HG02798 (cell line): ENCODE results near the gene FUT2.

Experiments used
- ATAC-seq: cut with Tn5 transposase; IDR thresholded peaks from one replicate; pipeline ENCODE4 v1.9.1; 2021; ENCODE audit warnings: mild to moderate bottlenecking; ENCODE audit not compliant: unreplicated experiment, poor library complexity

Gene FUT2

DNA sequence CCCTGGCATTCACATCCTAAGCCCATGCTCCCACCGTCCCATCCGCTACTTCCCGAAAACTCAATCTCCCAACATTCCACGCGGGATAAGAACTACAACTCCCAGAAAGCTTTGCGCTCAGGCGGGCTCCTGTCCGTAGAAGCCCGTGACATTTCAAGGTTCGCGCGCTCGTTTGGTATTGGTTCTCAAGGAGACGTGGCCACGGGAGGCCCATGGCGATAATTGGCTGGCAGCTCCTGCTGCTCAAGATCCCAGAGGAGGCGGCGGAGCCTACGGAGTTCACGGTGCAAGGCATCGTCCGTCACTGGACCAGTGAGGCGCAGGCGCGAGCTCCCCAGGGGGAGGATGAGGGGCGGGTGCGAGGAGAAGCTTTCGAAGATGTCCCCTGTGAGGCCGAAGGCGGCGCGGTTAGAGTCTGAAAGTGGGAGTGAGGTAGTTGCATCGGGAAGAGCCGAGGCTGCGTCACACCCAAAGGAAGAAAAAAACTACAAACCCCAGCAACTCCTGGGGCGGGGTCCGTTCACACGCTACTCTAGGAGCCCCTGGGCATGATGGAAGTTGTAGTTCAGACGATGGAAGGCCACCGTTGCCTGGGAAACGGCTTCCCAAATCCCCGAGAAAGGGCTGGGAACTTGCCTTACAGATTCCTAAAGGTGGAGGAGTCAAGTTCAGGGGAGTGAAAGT lies 25.0 kb downstream of the FUT2 start:
- ATAC-seq: peak; percentile 90

DNA sequence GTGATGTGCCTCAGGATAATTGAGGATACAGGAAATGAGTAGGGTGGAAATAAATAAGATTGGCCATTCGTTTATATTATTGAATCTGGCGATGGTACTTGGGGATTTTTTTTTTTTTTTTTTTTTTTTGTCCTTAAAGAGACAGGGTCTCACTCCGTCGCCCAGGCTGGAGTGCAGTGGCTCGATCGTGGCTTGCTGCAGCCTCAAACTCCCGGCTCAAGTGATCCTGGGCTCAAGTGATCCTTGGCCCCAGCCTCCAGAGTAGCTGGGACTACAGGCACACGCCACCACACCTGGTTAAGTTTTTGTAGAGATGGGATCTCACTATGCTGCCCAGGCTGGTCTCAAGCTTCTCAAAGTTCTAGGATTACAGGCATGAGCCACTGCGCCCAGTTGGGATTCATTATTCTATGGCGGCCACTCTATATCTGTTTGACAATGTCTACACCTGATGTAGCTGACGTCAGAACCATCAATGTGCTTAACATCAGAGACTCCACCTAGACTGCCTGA lies 26.5 kb downstream of the FUT2 start:
- ATAC-seq: no peak

DNA sequence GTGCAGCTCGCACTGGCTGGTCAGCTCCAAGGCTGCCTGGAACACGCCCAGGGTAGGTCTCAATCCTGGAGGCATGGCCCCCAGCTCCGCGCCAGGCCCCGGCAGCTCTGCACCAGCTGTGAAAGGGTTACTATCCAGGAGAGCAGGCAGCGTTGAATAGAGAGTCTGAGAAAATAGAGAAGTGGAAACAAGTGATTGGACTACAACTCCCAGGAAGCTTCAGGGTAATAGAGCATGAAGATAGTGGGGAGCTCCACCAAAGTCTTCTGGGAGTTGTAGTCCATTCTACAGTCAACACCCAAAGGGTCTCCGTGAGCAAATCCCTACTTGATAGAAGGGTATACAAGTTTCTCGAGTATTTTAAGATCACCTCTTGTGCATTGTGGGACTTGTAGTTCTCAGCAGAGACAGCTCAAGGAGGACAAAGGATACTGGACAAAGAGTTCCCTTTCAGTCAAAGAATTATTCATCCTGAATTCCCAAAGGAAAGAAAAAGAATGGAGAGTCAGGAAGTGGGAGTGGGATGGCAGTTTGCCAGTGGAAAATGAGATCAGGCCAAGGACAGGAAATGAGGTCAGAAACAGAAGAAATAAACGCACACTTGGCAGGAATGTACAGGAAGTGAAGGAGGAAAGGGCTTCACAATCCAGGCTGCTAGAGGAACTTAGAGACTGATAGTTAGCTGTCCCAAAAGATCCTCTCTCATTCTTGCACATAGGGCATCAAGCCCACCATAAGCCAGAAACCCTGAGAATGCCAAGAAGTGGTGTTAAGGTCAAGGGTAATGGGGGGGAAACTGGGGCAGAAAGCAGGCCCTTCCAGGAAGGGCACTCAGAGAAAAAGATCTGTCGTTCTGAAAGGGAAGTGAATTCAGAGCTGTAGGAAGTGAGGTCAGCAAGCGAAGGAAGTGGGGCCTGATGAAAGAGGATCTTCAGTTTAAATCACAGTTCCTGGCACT lies 29.3 kb downstream of the FUT2 start:
- no peak for ATAC-seq

DNA sequence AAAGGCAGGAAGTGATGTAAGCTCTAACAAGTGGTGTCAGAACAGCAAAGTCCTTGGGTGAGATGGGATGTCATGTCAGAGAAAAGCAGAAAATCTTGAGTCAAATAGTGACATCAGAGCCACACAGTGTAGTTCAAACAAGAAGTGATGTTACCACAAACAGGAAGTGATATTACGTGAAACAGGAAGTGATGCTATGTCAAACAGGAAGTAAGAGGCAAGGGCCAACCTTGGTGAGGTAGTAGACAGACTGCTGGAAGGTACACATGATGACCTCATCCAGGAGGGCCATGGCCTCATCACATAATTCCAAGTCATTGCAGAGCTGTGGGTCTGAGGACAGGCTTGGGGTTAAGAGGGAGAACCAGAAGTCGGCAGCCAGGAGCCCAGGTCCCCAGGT lies 30.8 kb downstream of the FUT2 start:
- no peak for ATAC-seq

DNA sequence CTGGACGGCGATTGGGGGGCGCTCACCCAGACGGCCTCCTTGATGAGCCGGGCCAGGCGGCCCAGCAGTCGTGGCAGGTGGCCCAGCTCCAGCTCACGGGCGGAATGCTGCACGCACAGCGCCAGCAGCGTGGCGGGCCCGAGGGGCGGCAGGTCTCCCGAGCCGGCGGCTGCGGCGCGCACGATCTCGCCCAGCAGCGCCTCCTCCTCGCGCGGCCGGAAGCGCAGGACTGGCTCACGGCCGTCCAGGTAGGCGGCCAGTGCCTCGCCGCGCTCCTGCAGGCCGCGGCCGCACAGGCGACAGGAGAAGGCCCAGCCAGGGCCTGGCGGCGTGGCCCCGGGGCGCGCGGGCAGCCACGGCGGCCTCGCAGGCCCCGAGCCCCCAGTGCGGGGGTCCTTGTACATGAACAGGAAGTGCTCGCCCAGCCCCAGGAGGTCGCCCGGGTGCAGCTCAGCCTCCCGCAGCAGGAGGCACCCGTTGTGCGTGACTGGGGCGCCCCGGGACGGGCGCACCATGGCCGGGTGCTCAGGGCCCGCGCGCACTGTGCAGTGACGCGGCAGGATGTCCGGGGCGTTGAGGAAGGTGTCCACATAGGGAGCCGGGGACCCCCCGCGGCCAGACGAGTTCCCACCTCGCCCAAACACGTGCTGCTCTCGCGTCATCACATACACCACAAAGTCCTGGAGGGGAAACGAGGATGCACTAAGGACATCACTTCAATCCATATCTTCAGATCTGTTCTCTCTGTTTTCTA lies 33.3 kb downstream of the FUT2 start:
- ATAC-seq: no peak

DNA sequence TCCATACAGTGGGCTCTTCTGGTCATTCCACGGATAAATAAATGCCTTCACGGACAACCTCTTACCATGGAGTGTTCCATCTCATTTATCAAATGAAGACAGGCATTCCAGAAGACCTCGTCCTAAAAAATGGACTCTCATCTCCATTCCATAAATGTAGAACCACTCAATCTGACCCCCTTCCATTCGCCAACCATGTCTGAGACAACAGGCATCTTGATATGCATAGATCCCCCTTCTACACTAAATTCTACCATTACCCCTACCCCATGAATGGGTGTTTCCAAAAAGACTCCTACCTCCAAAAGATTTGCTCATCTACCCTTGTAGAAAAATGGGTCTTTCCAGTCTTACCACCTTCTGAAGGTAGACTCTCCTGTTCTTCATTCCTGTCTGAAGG lies 35.7 kb downstream of the FUT2 start:
- no peak for ATAC-seq

DNA sequence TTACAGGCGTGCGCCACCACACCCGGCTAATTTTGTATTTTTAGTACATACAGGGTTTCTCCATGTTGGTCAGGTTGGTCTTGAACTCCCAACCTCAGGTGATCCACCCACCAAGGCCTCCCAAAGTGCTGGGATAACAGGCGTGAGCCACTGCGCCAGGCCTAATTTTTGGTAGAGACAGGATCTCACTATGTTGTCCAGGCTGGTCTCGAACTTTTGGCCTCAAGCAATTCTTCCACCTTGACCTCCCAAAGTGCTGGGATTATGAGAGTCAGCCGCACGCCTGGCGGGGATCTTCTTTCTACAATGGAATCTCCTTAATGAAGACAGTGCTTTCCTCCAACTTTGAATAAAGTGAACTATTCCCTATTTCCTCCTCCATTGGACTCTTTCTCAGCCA lies 38.9 kb downstream of the FUT2 start:
- ATAC-seq: no peak

DNA sequence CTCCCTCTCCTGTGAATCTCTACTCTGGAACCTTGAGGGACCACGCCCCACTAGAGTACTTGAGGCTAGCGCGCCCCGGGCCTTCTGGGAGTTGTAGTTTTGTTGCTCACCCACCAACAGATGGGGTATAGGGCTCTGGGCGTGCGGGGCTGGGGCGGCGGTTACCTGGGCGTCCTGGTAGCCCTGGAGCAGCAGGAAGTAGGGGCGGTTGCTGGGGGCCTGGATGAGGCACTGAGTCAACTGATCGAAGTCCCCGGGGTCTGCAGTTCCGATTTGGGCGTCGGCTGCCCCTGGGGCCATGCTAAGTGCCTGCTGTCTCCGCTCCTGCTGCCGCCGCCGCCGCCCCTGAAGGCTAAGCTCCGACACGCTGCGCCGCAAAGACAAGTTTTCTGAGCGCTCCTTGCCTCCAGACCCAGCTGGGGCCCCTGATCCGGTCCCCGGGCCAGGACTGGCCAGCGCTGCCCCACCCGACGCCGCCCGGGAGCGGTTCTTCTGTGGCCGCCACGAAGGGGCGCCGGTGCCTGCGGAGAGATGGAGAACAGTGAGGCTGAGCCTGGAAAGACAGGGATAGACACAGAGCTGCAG lies 39.4 kb downstream of the FUT2 start:
- no peak for ATAC-seq

DNA sequence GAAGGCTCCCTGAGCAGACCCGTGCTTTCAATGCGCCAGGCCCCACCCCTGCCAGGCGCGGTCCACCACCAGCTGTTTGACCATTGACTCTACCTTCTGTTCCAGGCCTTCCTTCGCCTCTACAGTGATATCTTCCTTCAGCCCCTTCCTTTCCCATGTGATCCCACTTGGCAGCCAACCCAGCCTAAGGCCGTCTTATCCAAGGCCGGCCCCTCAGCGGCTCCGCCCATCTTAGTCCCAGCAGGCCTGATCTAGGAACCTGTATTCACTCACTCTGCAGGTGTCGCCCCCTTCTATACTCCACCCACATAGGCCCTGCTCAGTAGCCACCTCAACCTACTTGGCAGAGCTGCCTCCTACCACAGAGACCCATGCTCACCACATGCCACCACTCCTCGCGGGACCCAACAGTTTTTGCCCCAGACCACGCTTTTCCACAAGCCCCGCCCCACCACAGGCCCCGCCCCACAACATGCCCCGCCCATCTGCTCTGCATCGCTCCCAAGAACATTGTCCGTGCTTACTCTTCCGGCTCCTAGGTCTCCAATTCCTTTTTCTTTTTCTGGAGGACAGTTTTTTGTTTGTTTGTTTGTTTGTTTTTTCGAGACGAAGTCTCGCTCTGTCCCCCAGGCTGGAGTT lies 41.7 kb downstream of the FUT2 start:
- ATAC-seq: no peak

DNA sequence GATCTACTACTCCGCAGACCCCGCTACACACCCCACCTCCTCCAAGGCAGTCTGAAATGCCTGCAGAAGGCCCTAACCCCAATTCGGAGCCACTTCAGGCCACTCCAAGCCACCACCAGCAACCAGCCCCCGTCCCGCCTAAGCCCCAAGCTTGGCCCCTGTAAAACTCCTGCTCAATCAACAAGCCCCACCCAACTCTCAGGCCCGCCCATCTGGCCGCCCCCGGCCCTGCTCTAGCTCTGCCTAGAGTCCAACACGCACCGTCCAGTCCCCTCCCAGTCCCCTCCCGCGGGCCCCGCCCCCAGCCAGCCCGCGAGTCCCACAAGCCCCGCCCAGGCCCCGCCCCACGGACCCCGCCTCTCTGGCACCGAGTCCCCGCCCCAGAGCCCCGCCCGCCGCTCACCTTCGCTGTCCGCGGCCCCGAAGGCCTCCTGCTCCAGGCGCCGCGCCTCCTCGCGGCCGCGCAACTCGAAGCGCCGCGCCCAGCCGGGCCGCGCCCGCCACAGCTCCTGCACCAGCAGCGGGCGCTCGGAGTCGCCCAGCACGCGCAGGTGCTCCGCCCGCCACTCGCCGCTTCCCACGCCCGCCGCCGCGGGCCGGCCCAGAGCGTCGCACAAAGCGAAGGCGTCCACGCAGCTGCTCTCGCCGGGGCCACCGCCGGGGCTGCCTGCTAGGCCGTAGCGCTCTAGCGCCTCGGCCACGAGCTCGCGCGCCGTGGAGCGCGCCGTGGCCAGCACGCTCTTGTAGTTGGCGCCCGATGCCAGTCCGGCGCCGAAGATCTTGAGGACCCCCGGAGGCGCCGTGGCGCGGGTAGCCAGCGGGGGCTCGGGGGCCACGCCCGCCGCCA lies 43.0 kb downstream of the FUT2 start:
- peak; percentile 92 for ATAC-seq

DNA sequence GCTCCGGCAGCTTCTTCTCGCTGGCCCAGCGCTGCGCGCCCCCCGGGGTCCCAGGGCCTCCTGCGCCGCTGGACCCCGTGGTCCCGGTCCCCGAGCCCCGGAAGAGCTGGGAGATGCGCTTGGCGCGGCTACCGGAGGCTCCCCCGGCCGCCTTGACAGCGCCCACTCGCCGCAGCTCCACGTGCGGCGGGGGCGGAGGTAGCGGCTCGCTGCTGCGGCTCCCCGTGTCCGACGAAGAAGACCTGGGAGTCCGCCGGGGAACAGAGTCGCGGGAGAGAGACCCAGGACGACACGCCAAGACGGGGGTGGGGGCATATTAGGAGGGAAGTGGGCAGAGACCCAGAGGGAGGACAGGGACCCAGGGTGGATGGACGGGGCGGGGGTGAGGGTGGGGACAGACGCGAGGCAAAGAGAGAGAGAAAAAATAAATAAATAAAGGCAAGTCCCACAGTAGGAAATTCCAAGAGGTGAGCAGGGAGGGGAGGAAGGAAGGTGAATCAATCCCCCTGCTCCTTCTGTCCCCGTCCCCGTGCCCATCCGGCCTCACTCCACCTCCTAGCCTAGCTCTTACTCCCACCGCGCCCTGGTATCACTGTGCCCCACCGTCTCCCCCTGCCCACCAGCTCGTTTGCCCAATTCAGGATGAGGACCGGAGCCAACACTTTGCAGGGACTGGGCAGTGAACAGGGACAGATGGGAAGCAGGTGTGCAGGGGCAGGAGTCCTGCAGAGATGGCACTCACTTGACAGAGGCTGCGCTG lies 43.8 kb downstream of the FUT2 start:
- ATAC-seq: peak; percentile 5

DNA sequence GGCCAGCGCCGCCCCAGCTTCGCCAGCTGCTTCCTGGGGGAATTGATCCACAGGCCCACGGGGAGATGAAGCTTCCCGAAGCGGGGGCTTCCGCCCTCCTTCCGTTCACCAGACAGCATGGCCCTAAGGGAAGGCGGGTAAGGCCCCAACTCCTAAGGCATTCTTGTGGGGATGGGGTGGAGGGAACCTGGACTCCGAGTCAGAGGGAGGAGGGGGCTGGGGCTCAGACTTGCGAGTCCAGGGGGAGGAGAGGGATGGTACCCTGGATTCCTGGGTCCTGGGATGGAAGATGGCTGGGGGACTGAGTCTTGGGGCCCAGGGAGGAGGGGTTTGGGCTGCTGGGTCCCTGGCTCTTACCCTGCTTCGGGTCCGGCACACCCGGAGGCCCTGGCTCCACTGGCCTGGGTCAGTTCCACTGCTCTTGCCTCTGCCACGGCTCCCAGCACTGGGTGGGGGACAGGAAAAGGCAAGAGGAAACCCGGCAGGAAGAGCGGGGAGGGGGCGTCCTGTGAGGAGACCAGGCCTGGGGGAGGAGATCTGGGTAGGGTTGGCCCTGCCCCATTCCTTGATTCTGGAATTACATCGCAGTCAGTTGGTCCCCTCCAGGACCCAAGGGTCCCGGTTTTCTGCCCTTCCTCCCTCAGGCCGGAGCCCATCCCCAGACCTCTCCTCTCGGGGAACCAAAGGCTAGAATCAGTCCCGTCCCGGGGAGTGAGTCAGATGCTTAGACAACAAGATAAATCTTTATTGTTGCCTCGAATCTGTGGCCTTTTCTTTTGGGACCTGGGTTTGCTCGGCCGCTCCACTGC lies 44.6 kb downstream of the FUT2 start, which contains the start of gene RASIP1:
RASIP1 (minus strand) TSS at position 447 of the 809 bp plus-strand sequence; CDS start at position 119, 328 bp downstream.
- ATAC-seq: no peak

DNA sequence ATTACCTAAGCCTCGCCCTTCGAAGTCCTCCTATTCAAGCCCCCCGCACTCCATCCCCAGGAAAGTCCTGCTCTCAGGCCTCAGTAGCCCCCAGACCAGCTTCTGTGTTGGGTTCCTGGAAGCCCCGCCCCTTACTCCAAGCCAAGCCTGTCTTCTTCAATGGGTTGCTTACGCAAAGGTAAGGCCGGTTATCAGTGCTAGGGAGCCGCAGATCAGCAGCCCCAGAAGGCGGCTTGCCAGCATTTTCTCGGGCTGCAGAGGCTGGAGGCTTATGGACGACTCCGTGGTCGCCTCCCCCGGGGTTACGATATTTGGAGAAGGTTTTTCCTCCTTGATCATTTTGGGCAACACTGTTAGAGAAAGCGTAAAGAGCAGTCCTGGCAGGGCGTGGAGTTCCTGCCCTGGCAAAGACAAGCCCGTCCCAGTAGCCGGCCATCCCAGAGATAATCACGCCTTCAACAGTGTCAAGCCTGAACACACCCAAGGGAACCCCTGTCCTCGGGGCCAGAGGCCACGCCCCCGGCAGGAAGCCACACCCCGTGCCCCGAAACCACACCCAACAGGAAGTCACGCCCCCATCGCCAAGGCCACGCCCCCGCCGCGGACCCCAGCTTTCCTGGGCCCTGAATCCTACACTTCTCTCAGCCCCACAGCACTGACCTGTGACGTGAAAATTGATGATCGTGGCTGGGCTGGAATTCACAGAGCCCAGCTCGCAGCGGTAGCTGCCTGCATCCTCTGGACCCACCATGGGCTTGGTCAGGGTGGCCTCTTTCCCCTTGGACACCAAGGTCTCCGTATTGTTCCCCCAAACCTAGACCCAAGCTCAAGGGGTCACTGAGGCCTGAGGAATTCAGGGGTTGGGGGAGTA lies 45.6 kb downstream of the FUT2 start:
- ATAC-seq: no peak

DNA sequence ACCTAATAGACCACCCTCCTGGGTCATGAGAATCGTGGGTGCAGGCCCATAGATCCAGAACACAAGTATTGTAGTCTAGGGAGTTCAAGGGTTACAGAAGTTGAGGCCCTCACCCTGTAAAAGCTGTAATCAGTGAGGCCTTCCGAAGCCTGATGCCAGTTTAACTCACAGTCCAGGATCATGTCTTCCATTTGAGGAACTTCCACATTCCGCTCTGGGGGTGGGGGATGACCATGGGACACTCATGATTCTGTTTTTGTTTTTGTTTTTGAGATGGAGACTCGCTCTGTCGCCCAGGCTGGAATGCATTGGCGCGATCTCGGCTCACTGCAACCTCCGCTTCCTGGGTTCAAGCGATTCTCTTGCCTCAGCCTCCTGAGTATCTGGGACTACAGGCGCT lies 46.3 kb downstream of the FUT2 start:
- ATAC-seq: no peak

DNA sequence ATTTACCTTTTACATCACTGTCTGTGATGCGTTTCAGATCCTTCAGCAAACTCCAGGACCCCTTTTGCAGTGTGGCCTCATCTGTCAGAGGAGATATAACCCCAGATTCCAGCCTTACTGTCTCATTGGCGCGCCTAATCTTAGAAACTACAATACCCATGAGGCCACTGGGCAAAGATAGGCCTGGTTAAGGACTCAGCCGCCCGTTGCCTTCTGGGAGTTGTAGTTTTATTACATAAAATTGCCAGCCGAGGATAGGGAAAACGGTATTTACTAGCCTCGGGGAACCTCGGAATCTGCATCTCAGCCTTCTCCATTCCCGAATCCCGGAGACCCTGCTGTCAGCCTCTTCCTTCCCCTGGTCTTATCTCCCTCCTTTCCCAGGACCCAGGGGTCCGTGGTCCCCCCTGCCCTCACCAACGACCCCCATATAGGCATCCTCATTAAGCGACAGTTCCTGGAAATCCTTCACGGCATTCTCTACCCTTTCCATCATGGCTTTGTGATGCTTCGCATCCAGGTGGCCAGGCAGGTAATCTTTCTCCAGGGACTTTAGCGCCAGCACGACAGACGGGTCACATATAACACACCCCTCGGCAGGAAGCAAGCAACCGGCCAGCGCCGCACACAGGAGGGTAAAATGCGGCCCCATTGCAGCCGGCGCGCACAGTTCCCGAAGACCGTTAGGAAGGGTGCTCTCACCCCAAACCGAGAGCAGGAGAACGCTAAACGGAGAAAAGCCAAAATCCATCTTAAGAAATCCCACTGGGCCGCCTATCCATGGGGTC lies 49.6 kb downstream of the FUT2 start:
- no peak for ATAC-seq

DNA sequence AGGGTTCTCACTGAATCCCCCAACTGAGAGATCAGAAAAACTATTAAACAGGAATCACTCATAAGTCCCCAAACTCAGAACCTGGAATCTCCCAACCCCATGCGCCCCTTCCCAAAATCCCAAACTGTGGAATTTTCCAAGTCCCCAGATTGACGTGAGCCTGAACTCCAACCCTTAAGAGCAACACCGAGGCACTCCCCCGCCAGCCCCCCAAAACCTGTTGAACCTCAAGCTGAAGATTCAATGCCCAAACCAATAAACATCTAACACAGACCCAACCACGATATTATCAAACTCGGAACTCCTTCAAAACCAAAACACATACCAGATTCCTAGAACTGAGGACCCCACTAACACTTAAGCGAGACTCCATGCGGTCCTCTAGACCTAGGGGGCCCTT lies 50.3 kb downstream of the FUT2 start:
- no peak for ATAC-seq
